H1 (cell line): Measurements from ENCODE around the gene MYL7.

ENCODE experiments used
- POLR2AphosphoS5 ChIP-seq: IDR thresholded peaks from 2 replicates; pipeline ENCODE4 v1.6.1; 2011; ENCODE audit warnings: low read depth, low read length
- RBBP5 ChIP-seq: IDR thresholded peaks from 2 replicates; pipeline ENCODE4 v1.7.1; 2012; ENCODE audit warnings: low read depth, mild to moderate bottlenecking, inconsistent platforms, low read length, moderate library complexity, borderline replicate concordance
- SRF ChIP-seq: IDR thresholded peaks from 2 replicates; pipeline ENCODE4 v1.6.1; 2011; ENCODE audit warnings: mild to moderate bottlenecking, low read depth, low read length, moderate library complexity
- ZNF274 ChIP-seq: IDR thresholded peaks from 2 replicates; pipeline ENCODE4 v1.7.0; 2012; ENCODE audit warnings: low read length, borderline replicate concordance; ENCODE audit errors: extremely low read depth
- TF ChIP-seq, protein P1 (sequence below): IDR thresholded peaks from 2 replicates; pipeline ENCODE4 v1.6.1; 2012; ENCODE audit warnings: inconsistent platforms

GRCh38 chr7:44114586-44115310 is 26.4 kb downstream of the MYL7 start:
- no peak for TF ChIP-seq RBBP5
- TF ChIP-seq POLR2AphosphoS5: 0 out of 2 replicates have a peak, but pooled peaks have one; percentile 9
- no peak for TF ChIP-seq ZNF274
- TF ChIP-seq SRF: no peak
- TF ChIP-seq, protein P1, sequence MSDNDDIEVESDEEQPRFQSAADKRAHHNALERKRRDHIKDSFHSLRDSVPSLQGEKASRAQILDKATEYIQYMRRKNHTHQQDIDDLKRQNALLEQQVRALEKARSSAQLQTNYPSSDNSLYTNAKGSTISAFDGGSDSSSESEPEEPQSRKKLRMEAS: no peak
